IMR-90 (cell line): ENCODE measurements around the gene MCFD2. TPM values are rescaled to one million over a fixed set of nuclear protein-coding genes. Genes with fewer than 3 reads are reported as not detected.

ENCODE experiments used
- ATAC-seq: fragments of 200-7000 bp; cut with Tn5 transposase; 2 replicates; pipeline ENCODE4 v1.9.1; 2020; ENCODE audit warnings: low read depth, mild to moderate bottlenecking, moderate library complexity
- BruUV-seq: library from RNA; stranded (reverse); fragments of 400-500 nt; replicated peaks from 2 replicates; lab custom pipeline; 2021; lab: Mats Ljungman, UMichigan
- CTCF ChIA-PET: fragments of 300-600 bp; formaldehyde crosslinking; extraction: SDS; loops from one replicate; lab custom pipeline; 2021; ENCODE audit warnings: antibody characterized with exemption; lab: Yijun Ruan, JAX
- POLR2A ChIA-PET: fragments of 300-600 bp; sonication (Branson Sonifier 250); formaldehyde crosslinking; loops from one replicate; lab custom pipeline; 2022; ENCODE audit warnings: antibody characterized with exemption; ENCODE audit not compliant: unreplicated experiment; lab: Charles Lee
- DNase-seq: peaks from one replicate; pipeline ENCODE4 v3.0.0; 2013
- H2AFZ ChIP-seq: replicated peaks from 2 replicates; pipeline ENCODE3; 2013; ENCODE audit warnings: low read length, mild to moderate bottlenecking; ENCODE audit not compliant: poor library complexity
- H2AK5ac ChIP-seq: 2 replicates; pipeline ENCODE4 v1.6.1; 2013; ENCODE audit warnings: low read depth, low read length, inconsistent platforms
- H2AK9ac ChIP-seq: replicated peaks from 2 replicates; pipeline ENCODE3; 2013; ENCODE audit warnings: mild to moderate bottlenecking, low read depth, low read length, moderate library complexity; ENCODE audit not compliant: poor library complexity
- H2BK120ac ChIP-seq: 2 replicates; pipeline ENCODE4 v1.6.1; 2013; ENCODE audit warnings: low read depth, low read length, inconsistent platforms
- H2BK15ac ChIP-seq: 3 replicates; pipeline ENCODE4 v1.6.1; 2013; ENCODE audit warnings: low read depth, low read length, inconsistent platforms
- H2BK20ac ChIP-seq: 2 replicates; pipeline ENCODE4 v1.6.1; 2013; ENCODE audit warnings: low read depth, mild to moderate bottlenecking, inconsistent platforms, low read length, moderate library complexity
- H2BK5ac ChIP-seq: 2 replicates; pipeline ENCODE4 v1.6.1; 2013; ENCODE audit warnings: mild to moderate bottlenecking, low read depth, low read length, inconsistent platforms; ENCODE audit not compliant: poor library complexity, severe bottlenecking
- H3K14ac ChIP-seq: replicated peaks from 2 replicates; pipeline ENCODE4 v1.6.1; 2013; ENCODE audit warnings: low read depth, low read length, inconsistent platforms
- H3K18ac ChIP-seq: 2 replicates; pipeline ENCODE4 v1.6.1; 2013; ENCODE audit warnings: low read depth, low read length, control low read depth
- H3K23ac ChIP-seq: 2 replicates; pipeline ENCODE4 v1.6.1; 2013; ENCODE audit warnings: low read depth, low read length, inconsistent platforms
- H3K27ac ChIP-seq: 2 replicates; pipeline ENCODE4 v1.5.1; 2013; ENCODE audit warnings: mild to moderate bottlenecking, control low read depth, low read length; ENCODE audit not compliant: insufficient read depth
- H3K27me3 ChIP-seq: 2 replicates; pipeline ENCODE4 v1.6.1; 2013; ENCODE audit warnings: low read length; ENCODE audit not compliant: control insufficient read depth, insufficient read depth
- H3K36me3 ChIP-seq: 2 replicates; pipeline ENCODE4 v1.6.1; 2013; ENCODE audit warnings: low read length, mixed read lengths; ENCODE audit not compliant: control insufficient read depth, insufficient read depth
- H3K4ac ChIP-seq: 2 replicates; pipeline ENCODE4 v1.6.1; 2013; ENCODE audit warnings: low read depth, low read length, inconsistent platforms
- H3K4me1 ChIP-seq: 2 replicates; pipeline ENCODE4 v1.6.1; 2013; ENCODE audit warnings: low read length, mixed read lengths; ENCODE audit not compliant: control insufficient read depth, insufficient read depth
- H3K4me2 ChIP-seq: 2 replicates; pipeline ENCODE4 v1.6.1; 2013; ENCODE audit warnings: low read depth, mild to moderate bottlenecking, control low read depth, low read length, moderate library complexity
- H3K4me3 ChIP-seq: 2 replicates; pipeline ENCODE4 v1.5.1; 2013; ENCODE audit warnings: low read depth, mild to moderate bottlenecking, control low read depth, low read length, moderate library complexity; ENCODE audit not compliant: insufficient read depth
- H3K56ac ChIP-seq: 2 replicates; pipeline ENCODE4 v1.6.1; 2013; ENCODE audit warnings: low read length, inconsistent platforms; ENCODE audit not compliant: insufficient read depth; ENCODE audit errors: extremely low read depth
- H3K79me1 ChIP-seq, 2 experiments: 2 replicates each; pipeline ENCODE4 v1.6.1; 2013; ENCODE audit warnings: low read length in 2 of 2, inconsistent platforms in 1 of 2, low read depth in 1 of 2
- H3K9ac ChIP-seq: 2 replicates; pipeline ENCODE4 v1.6.1; 2013; ENCODE audit warnings: low read depth, low read length, control low read depth
- H3K9me1 ChIP-seq: 2 replicates; pipeline ENCODE4 v1.6.1; 2013; ENCODE audit warnings: low read length, inconsistent platforms; ENCODE audit not compliant: insufficient read depth
- H3K9me3 ChIP-seq: 2 replicates; pipeline ENCODE4 v1.6.1; 2013; ENCODE audit warnings: low read length; ENCODE audit not compliant: control insufficient read depth, insufficient read depth
- H4K20me1 ChIP-seq: 2 replicates; pipeline ENCODE4 v1.6.1; 2013; ENCODE audit warnings: low read length, inconsistent platforms; ENCODE audit not compliant: insufficient read depth
- H4K5ac ChIP-seq: 2 replicates; pipeline ENCODE4 v1.6.1; 2013; ENCODE audit warnings: mild to moderate bottlenecking, low read depth, low read length, control low read depth
- H4K8ac ChIP-seq, 2 experiments: 2 replicates each; pipeline ENCODE4 v1.6.1; 2013; ENCODE audit warnings: low read depth in 2 of 2, low read length in 2 of 2, control low read depth in 1 of 2, inconsistent platforms in 1 of 2
- H4K91ac ChIP-seq: 2 replicates; pipeline ENCODE4 v1.6.1; 2013; ENCODE audit warnings: low read depth, low read length, inconsistent platforms; ENCODE audit not compliant: insufficient read depth
- BHLHE40 ChIP-seq: fragments of 150-350 bp; IDR thresholded peaks from 2 replicates; pipeline ENCODE4 v1.6.1; 2016; ENCODE audit warnings: mild to moderate bottlenecking, low read depth, low read length
- CEBPB ChIP-seq: IDR thresholded peaks from 2 replicates; pipeline ENCODE4 v1.6.1; 2012; ENCODE audit warnings: low read depth, low read length, improper control_type of control experiment
- CHD1 ChIP-seq: IDR thresholded peaks from 2 replicates; pipeline ENCODE4 v1.6.1; 2012; ENCODE audit warnings: low read depth, low read length, improper control_type of control experiment
- FOS ChIP-seq: fragments of 150-350 bp; IDR thresholded peaks from 2 replicates; pipeline ENCODE4 v1.6.1; 2016; ENCODE audit warnings: low read depth, low read length
- MAFK ChIP-seq: IDR thresholded peaks from 2 replicates; pipeline ENCODE4 v1.6.1; 2012; ENCODE audit warnings: low read depth, low read length, improper control_type of control experiment
- MAZ ChIP-seq: IDR thresholded peaks from 2 replicates; pipeline ENCODE4 v1.6.1; 2012; ENCODE audit warnings: low read depth, mild to moderate bottlenecking, low read length, improper control_type of control experiment, moderate library complexity, borderline replicate concordance
- MXI1 ChIP-seq: IDR thresholded peaks from 2 replicates; pipeline ENCODE4 v1.6.1; 2012; ENCODE audit warnings: low read depth, mild to moderate bottlenecking, low read length, moderate library complexity, borderline replicate concordance
- NFE2L2 ChIP-seq: fragments of 150-350 bp; IDR thresholded peaks from 2 replicates; pipeline ENCODE4 v1.6.1; 2016; ENCODE audit warnings: low read depth, mild to moderate bottlenecking, low read length
- POLR2A ChIP-seq: IDR thresholded peaks from 2 replicates; pipeline ENCODE4 v1.6.1; 2012; ENCODE audit warnings: mild to moderate bottlenecking, low read depth, low read length
- RAD21 ChIP-seq: IDR thresholded peaks from 2 replicates; pipeline ENCODE4 v1.6.1; 2012; ENCODE audit warnings: low read length, improper control_type of control experiment
- RCOR1 ChIP-seq: IDR thresholded peaks from 2 replicates; pipeline ENCODE4 v1.6.1; 2012; ENCODE audit warnings: mild to moderate bottlenecking, low read length, improper control_type of control experiment; ENCODE audit not compliant: insufficient replicate concordance
- RFX5 ChIP-seq: IDR thresholded peaks from 2 replicates; pipeline ENCODE4 v1.8.0; 2012; ENCODE audit warnings: low read depth, mild to moderate bottlenecking, low read length, moderate library complexity
- SMC3 ChIP-seq: fragments of 150-350 bp; IDR thresholded peaks from 2 replicates; pipeline ENCODE4 v1.6.1; 2016; ENCODE audit warnings: low read depth, mild to moderate bottlenecking, antibody characterized with exemption, low read length, moderate library complexity
- WGBS, 2 experiments: methylation state at CpG; one replicate each; pipeline versions ENCODE4 v1.1.5 to v1.1.7; 2013; ENCODE audit warnings: missing lambda C conversion rate in 2 of 2; ENCODE audit not compliant: insufficient read length in 1 of 2; ENCODE audit errors: extremely low coverage in 2 of 2; 5-methylcytosine and 5-hydroxymethylcytosine counted together
- dilution Hi-C: fragments of 300-500 bp; cut with HindIII; formaldehyde crosslinking; loops from one replicate; pipeline ENCODE4 v1.14.3; 2018; ENCODE audit warnings: low sequenced_read_pairs; ENCODE audit not compliant: unreplicated experiment
- in situ Hi-C: fragments of 300-500 bp; cut with MboI; formaldehyde crosslinking; loops from 3 replicates; pipeline ENCODE4 v1.14.3; 2019; ENCODE audit warnings: low sequenced_read_pairs, inconsistent platforms, mixed read lengths
- intact Hi-C: fragments of 100-400 bp; cut with micrococcal nuclease; formaldehyde crosslinking; loops from 2 replicates; pipeline ENCODE4 v1.10.0; 2022
- polyA plus RNA-seq, 3 experiments: library from polyadenylated mRNA; depleted of rRNA; stranded (reverse); fragments of >200 nt; gene quantifications; 2 replicates each; pipeline ENCODE4 v1.2.3, GENCODE V29; 2012; ENCODE audit warnings: low replicate concordance in 1 of 3
- total RNA-seq: library from RNA; depleted of rRNA; stranded (reverse); fragments of >200 nt; gene quantifications from 2 replicates; pipeline ENCODE4 v1.2.3, GENCODE V29; 2012
- TF ChIP-seq, protein P1 (sequence below): conservative IDR thresholded peaks from 2 replicates; pipeline ENCODE4 v1.5.1; 2012; ENCODE audit warnings: mild to moderate bottlenecking, low read depth, low read length, improper control_type of control experiment
- TF ChIP-seq, protein P2 (sequence below): fragments of 150-350 bp; IDR thresholded peaks from 2 replicates; pipeline ENCODE4 v1.6.1; 2016; ENCODE audit warnings: low read depth, mild to moderate bottlenecking, low read length, moderate library complexity, borderline replicate concordance
- TF ChIP-seq, protein P3 (sequence below): fragments of 150-350 bp; IDR thresholded peaks from 2 replicates; pipeline ENCODE4 v1.6.1; 2017; ENCODE audit warnings: mild to moderate bottlenecking, antibody characterized with exemption, low read length, low read depth

Gene MCFD2
- total and polyA plus RNA-seq, 2 of the 4 experiments (the other 2 are of a cell fraction) = 145 to 177 TPM

DNA sequence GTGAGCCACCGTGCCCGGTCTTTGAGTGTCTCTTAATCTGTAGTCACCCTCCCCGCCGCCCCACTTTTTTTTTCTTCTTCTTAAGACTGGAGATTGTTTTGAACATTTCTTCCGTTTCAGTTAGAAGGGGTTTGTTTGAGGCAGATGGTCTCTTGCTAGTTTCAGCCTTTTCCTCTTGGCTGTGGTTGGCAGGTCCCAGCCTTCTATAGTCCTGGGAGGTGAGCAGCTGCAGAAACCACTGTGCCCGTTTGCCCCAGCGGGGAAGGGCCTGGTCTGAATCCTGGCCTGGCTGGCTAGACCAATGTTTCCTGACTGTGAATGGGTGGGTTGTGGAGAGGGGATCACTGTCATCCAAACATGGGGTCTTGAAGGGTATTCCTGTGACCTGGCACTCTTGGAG lies 30.1 kb upstream of the MCFD2 start:
- Histone ChIP-seq H3K4me2 (no peak overlapping the region), H4K20me1 (peaks cover 32% of the 10 kb centered on the region), H3K27ac (no peak overlapping the region), H2AK9ac (no peak overlapping the region), H3K9me1 (peaks cover 35% of the 10 kb centered on the region), H2BK5ac (no peak overlapping the region), H4K8ac (no peak overlapping the region), H3K4me1 (peaks cover 8% of the 10 kb centered on the region), H4K91ac (no peak overlapping the region), H3K9ac (no peak overlapping the region), H2BK120ac (no peak overlapping the region), H2AK5ac (no peak overlapping the region), H2AFZ (no peak overlapping the region), H3K56ac (no peak overlapping the region), H3K9me3 (no peaks in the 10 kb centered on the region), H3K23ac (no peak overlapping the region), H3K79me1 (peaks cover 46 to 84% of the 10 kb centered on the region in 2 experiments), H3K27me3 (no peaks in the 10 kb centered on the region), H3K4ac (no peak overlapping the region), H4K5ac (no peak overlapping the region), H3K14ac (no peak overlapping the region), H3K4me3 (no peak overlapping the region), H3K18ac (no peak overlapping the region), H2BK15ac (no peak overlapping the region), H2BK20ac (no peak overlapping the region), H3K36me3 (peaks cover 11% of the 10 kb centered on the region)
- WGBS, 2 experiments = 90% methylated on average over 2 of the region's 7 CpGs; no CpG with 5 or more reads in 1 of the 2 experiments
- POLR2A ChIA-PET = no interaction called here
- BruUV-seq = no TSS peak
- ATAC-seq (no peak), DNase-seq (no peak)
- intact Hi-C loops (no loop called here), in situ Hi-C loops (no loop called here), dilution Hi-C loops (no loop called here)
- TF ChIP-seq, protein P1, sequence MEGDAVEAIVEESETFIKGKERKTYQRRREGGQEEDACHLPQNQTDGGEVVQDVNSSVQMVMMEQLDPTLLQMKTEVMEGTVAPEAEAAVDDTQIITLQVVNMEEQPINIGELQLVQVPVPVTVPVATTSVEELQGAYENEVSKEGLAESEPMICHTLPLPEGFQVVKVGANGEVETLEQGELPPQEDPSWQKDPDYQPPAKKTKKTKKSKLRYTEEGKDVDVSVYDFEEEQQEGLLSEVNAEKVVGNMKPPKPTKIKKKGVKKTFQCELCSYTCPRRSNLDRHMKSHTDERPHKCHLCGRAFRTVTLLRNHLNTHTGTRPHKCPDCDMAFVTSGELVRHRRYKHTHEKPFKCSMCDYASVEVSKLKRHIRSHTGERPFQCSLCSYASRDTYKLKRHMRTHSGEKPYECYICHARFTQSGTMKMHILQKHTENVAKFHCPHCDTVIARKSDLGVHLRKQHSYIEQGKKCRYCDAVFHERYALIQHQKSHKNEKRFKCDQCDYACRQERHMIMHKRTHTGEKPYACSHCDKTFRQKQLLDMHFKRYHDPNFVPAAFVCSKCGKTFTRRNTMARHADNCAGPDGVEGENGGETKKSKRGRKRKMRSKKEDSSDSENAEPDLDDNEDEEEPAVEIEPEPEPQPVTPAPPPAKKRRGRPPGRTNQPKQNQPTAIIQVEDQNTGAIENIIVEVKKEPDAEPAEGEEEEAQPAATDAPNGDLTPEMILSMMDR = no peak
- no peak for TF ChIP-seq MAFK
- TF ChIP-seq, protein P2, sequence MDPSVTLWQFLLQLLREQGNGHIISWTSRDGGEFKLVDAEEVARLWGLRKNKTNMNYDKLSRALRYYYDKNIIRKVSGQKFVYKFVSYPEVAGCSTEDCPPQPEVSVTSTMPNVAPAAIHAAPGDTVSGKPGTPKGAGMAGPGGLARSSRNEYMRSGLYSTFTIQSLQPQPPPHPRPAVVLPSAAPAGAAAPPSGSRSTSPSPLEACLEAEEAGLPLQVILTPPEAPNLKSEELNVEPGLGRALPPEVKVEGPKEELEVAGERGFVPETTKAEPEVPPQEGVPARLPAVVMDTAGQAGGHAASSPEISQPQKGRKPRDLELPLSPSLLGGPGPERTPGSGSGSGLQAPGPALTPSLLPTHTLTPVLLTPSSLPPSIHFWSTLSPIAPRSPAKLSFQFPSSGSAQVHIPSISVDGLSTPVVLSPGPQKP = no peak
- TF ChIP-seq, protein P3, sequence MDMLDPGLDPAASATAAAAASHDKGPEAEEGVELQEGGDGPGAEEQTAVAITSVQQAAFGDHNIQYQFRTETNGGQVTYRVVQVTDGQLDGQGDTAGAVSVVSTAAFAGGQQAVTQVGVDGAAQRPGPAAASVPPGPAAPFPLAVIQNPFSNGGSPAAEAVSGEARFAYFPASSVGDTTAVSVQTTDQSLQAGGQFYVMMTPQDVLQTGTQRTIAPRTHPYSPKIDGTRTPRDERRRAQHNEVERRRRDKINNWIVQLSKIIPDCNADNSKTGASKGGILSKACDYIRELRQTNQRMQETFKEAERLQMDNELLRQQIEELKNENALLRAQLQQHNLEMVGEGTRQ = no peak
- no peak for TF ChIP-seq POLR2A
- no peak for TF ChIP-seq MXI1
- no peak for TF ChIP-seq RAD21
- TF ChIP-seq RFX5 = no peak
- TF ChIP-seq MAZ = no peak
- TF ChIP-seq RCOR1 = no peak
- TF ChIP-seq CEBPB = no peak
- no peak for TF ChIP-seq FOS
- no peak for TF ChIP-seq BHLHE40
- no peak for TF ChIP-seq CHD1
- no peak for TF ChIP-seq SMC3
- no peak for TF ChIP-seq NFE2L2
- CTCF ChIA-PET = interaction anchor here (0.6 kb wide), 1 partner anchor 28 kb away, joined by 3 read pairs; no protein-coding TSS in a partner anchor
